HG02981 (cell line): ENCODE measurements around the gene CCN2.
"Not testable (repeated sequence)": the region's sequence is repeated elsewhere in the genome, so short reads cannot be mapped to it uniquely, and the experiment has no call there.

Source experiments
- ATAC-seq: cut with Tn5 transposase; IDR thresholded peaks from one replicate; pipeline ENCODE4 v1.9.1; 2021; ENCODE audit warnings: mild to moderate bottlenecking, moderate library complexity; ENCODE audit not compliant: unreplicated experiment

CCN2 gene

DNA sequence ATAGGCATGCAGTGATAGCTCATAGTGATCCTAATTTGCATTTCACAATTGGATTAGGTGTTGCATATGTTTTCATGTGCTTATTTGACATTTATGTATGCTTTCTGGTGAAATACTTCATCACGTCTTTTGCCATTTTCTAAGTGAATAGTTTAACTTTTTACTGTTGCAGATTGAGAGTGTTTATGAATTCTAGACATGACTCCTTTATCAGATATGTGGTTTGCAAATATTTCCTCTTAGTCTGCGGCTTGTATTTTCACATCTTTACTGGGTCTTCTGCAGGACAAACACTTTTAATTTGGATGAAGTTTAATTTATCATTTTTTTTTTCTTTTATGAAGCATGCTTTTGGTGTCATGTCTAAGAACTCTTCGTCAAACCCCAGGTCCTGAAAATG lies 39.2 kb downstream of the CCN2 start:
- ATAC-seq: no peak

DNA sequence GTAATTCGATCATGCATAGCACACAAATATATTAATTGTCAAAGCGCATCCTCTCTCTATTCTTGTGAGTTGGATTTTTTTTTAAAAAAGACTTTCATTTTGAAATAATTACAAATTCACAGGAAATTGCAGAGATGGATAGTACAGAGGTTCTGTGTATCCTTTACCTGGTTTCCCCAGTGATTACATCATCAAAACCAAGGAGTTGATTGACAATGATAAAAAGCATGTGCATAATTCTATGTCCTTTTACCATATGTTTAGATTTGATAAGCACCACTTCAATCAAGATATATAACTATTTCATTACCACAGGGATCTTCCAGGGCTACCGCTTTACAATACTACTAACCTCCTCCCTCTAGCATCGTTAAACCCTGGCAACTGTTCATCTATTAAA lies 40.2 kb downstream of the CCN2 start:
- ATAC-seq: no peak

DNA sequence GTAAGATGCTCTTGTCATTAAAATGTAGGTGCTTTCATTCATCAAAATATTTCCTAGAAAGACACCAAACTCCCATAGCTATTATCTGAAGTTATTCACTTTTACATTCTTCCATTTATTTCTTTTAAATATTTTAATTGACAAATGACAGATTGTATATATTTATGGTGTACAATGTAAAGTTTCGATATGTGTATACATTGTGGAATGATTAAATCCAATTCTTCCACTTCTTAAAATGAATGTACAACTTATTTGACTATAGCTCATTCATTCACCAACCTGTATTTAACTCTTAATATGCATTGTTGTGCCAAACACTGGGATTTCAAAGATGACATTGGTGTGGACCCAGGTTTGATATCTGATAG lies 41.0 kb downstream of the CCN2 start:
- ATAC-seq: no peak

DNA sequence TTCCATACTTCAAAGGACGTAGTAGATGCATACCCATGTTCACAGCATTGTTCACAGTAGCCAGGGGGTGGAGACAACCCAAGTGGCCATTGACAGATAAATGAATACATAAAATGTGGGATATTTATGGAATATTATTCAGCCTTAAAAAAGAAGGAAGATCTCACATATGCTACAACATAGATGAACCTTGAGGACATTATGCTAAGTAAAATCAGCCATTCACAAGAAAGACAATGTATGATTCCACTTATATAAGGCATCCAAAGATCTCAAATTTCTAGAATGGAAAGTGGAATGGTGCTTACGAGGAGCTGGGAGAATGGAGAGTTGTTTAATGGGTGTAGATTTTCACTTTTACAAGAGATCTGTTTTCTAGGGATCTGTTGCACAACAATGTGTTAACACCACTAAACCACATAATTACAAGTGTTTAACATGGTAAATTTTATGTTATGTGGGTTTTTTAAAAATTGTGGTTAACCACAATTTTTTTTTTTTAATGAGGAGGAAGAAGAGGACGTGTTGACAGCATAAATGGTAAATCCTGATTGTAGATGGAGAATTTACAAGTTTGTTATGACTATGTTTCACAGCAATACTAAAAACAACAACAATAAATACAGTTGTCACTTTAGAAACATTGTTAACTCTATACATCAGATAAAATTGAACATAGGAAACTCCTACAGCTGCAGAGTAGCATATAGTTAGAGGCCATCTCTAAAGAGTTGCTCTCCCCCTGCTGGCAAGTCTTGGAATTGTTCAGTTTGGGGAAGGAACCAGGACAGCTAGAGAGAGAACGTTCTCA lies 41.6 kb downstream of the CCN2 start:
- peak; percentile 98 for ATAC-seq

DNA sequence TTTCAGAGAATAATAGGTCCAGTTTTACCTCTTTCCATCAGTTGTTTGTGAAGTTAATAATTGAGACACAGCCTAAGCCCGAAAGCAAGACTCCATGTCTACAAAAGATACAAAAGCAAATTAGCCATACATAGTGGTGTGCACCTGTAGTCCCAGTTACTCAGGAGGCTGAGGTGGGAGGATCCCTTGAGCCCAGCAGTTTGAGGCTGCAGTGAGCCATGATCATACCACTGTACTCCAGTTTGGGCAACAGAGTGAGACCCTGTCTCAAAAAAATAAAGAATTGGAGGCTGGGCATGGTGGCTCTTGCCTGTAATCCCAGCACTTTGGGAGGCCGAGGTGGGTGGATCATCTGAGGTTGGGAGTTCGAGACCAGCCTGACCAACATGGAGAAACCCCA lies 42.4 kb downstream of the CCN2 start:
- ATAC-seq: not testable (repeated sequence)

DNA sequence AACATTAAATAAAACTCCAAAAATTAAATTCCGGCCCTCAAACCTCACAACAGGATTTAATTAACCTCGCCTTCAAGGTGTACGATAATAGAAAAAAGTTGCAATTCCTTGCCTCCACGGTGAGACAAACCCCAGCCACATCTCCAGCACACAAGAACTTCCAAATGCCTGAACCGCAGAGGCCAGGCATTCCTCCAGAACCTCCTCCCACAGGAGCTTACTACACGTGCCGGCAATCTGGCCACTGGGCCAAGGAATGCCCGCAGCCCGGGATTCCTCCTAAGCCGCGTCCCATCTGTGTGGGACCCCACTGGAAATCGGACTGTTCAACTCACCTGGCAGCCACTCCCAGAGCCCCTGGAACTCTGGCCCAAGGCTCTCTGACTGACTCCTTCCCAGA lies 47.4 kb downstream of the CCN2 start:
- not testable (repeated sequence) for ATAC-seq

DNA sequence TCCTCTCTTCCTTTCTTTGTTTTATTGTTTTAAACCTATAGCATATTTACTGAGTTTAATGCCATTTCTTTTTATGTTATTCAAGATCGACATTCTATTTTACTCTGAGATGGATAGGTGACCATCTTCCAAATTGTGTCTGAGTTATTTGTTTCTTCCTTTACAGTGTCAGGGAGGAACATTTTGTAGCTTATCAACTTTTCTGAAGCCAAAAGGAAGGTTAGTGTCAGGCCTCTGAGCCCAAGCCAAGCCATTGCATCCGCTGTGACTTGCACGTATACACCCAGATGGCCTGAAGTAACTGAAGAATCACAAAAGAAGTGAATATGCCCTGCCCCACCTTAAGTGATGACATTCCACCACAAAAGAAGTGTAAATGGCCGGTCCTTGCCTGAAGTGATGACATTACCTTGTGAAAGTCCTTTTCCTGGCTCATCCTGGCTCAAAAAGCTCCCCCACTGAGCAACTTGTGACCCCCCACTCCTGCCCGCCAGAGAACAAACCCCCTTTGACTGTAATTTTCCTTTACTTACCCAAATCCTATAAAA lies 49.8 kb downstream of the CCN2 start:
- not testable (repeated sequence) for ATAC-seq

DNA sequence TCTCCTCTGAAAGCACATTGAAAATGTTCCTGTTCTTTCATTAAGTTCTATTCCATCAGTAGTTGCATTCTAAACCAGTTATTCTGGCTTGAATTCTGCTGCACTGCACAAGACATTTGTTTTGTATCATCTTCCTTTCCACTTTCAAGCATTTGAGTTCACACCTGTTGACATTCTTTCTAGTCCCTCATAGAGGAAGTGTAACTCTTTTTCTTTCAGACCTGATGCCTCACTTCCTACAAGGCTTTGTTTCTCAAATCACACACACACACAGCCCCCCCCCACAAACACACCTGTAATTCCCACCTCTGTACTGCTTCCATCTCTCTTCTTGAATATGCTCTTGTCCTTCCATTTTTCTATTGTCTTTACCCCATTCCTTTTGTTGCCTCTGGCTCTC lies 50.9 kb downstream of the CCN2 start:
- no peak for ATAC-seq

DNA sequence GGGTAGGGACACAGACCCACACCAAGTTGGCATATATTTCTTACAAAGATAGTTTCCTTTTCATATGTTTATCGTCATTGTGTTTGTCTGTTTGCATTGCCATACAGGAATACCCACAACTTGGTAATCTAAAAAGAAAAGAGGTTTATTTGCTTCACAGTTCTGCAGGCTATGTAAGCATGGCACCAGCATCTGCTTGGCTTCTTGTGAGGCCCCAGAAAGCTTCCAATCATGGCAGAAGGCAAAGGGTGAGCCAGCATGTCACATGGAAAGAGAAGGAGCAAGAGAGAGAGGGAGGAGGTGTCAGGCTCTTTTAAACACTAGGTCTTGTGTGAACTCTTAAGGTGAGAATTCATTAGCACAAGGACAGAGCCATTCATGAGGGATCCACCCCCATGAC lies 52.5 kb downstream of the CCN2 start:
- ATAC-seq: no peak
